Breast epithelium (tissue), 4 donors: ENCODE measurements around the gene WDR81. TPM values are rescaled to one million over a fixed set of nuclear protein-coding genes. Genes with fewer than 3 reads are reported as not detected.

ENCODE experiments used
- DNase-seq, 2 donors: peaks; one replicate each; pipeline ENCODE4 v3.0.0-alpha.2; 2019; ENCODE audit warnings: low spot score in 2 of 2
- H3K27ac ChIP-seq, 2 donors: fragments of 200-600 bp; sonication (generic) in 1 of 2; one replicate each; pipeline ENCODE4 v1.5.1; 2016 to 2019; ENCODE audit warnings: mild to moderate bottlenecking in 1 of 2
- H3K27me3 ChIP-seq, 2 donors: fragments of 200-600 bp; sonication (generic) in 1 of 2; one replicate each; pipeline versions ENCODE4 v1.5.1 to v1.6.0; 2017 to 2019; ENCODE audit warnings: control low read depth in 1 of 2, mild to moderate bottlenecking in 1 of 2
- H3K36me3 ChIP-seq: fragments of 200-600 bp; one replicate; pipeline ENCODE4 v1.5.1; 2019
- H3K4me1 ChIP-seq, 2 donors: fragments of 200-600 bp; sonication (generic); one replicate each; pipeline ENCODE4 v1.5.1; 2016 to 2019; ENCODE audit warnings: control low read depth in 1 of 2
- H3K4me3 ChIP-seq, 3 donors: fragments of 200-600 bp; sonication (generic); 1 replicate in 2 of 3; 2 replicates in 1 of 3; pipeline ENCODE4 v1.5.1; 2016 to 2019; ENCODE audit warnings: mild to moderate bottlenecking in 3 of 3, moderate library complexity in 2 of 3
- H3K9me3 ChIP-seq, 2 donors: fragments of 200-600 bp; sonication (generic) in 1 of 2; one replicate each; pipeline ENCODE4 v1.5.1; 2016 to 2019; ENCODE audit warnings: control low read depth in 1 of 2
- POLR2A ChIP-seq: fragments of 450-650 bp; IDR thresholded peaks from one replicate; pipeline ENCODE4 v1.6.1; 2016; ENCODE audit warnings: antibody characterized with exemption, mild to moderate bottlenecking, moderate library complexity
- POLR2AphosphoS5 ChIP-seq, 3 donors: sonication (generic); formaldehyde crosslinking; IDR thresholded peaks; one replicate each; pipeline ENCODE4 v1.6.1; 2017; ENCODE audit warnings: antibody characterized with exemption in 3 of 3
- intact Hi-C: fragments of 100-400 bp; cut with DNase I; formaldehyde crosslinking; loops from one replicate; pipeline ENCODE4 v1.15.1; 2023; ENCODE audit warnings: low total_unique reads
- total RNA-seq, 3 donors: library from RNA; depleted of rRNA; stranded (reverse); fragments of >200 nt; gene quantifications; one replicate each; pipeline ENCODE4 v1.1.0, GENCODE V29; 2016

Gene WDR81
- total RNA-seq, 3 donors from 2014 or later = 36.6 to 52.6 (median 41.6) TPM

- intact Hi-C loops = no loop called here
- no peaks in the 10 kb centered on the region for H3K9me3 ChIP-seq
- H3K4me3 ChIP-seq = no peak overlapping the region
- H3K36me3 ChIP-seq = no peaks in the 10 kb centered on the region
- H3K27ac ChIP-seq = peak overlapping the region; percentile 70 to 89
- H3K27me3 ChIP-seq = no peaks in the 10 kb centered on the region
- peak in 1 of 3 donors; percentile 25 for TF ChIP-seq POLR2AphosphoS5 (IDR thresholded peaks at IDR 0.05)
- TF ChIP-seq POLR2A = no peak
- DNase-seq = no peak
- peaks cover 0 to 9% of the 10 kb centered on the region in 2 donors for H3K4me1 ChIP-seq
Observed at GRCh38 chr17:1787301-1787902, 62.9 kb downstream of the WDR81 start.

Other genes starting within 250 kb of the WDR81 start
- gene MYO1C, start 232.0 kb upstream of the WDR81 start, total RNA-seq = 100 to 1,000 TPM in 2 of 3 donors, 10 to 100 TPM in 1; 99.5 to 235 (median 137) TPM
- gene INPP5K, start 208.1 kb upstream of the WDR81 start, total RNA-seq = 100 to 1,000 TPM in 1 of 3 donors, 10 to 100 TPM in 2; 75.2 to 177 (median 88.8) TPM
- 10 to 100 TPM; 24.6 to 37.7 (median 28.8) TPM for gene PITPNA, start 161.9 kb upstream of the WDR81 start, total RNA-seq
- 10 to 100 TPM; 13.8 to 18.9 (median 14.9) TPM for gene SLC43A2, start 95.9 kb upstream of the WDR81 start, total RNA-seq
- gene SCARF1, start 79.0 kb upstream of the WDR81 start, total RNA-seq = 10 to 100 TPM in 1 of 3 donors, 1 to 10 TPM in 2; 4.2 to 11.5 (median 6.6) TPM
- 10 to 100 TPM; 15.4 to 42.7 (median 31.1) TPM for gene RILP, start 74.8 kb upstream of the WDR81 start, total RNA-seq
- 100 to 1,000 TPM; 173 to 183 (median 176) TPM for gene PRPF8, start 39.8 kb upstream of the WDR81 start, total RNA-seq
- 10 to 100 TPM in 1 of 3 donors, 1 to 10 TPM in 2; 3.7 to 10.9 (median 6.9) TPM for gene TLCD2, start 14.3 kb upstream of the WDR81 start, total RNA-seq
- gene SERPINF2, start 18.2 kb downstream of the WDR81 start, total RNA-seq = 10 to 100 TPM; 18.4 to 30.1 (median 21.3) TPM
- 1,000 to 10,000 TPM in 1 of 3 donors, 100 to 1,000 TPM in 2; 427 to 3,050 (median 615) TPM for gene SERPINF1, start 37.4 kb downstream of the WDR81 start, total RNA-seq
- 10 to 100 TPM; 16.0 to 20.3 (median 18.7) TPM for gene SMYD4, start 105.2 kb downstream of the WDR81 start, total RNA-seq
- gene RPA1, start 105.3 kb downstream of the WDR81 start, total RNA-seq = 10 to 100 TPM; 34.7 to 40.6 (median 34.7) TPM